Suprapubic skin (tissue), 4 donors: ENCODE measurements around the gene CCDC14. TPM values are rescaled to one million over a fixed set of nuclear protein-coding genes. Genes with fewer than 3 reads are reported as not detected.
"Not testable (repeated sequence)": the region's sequence is repeated elsewhere in the genome, so short reads cannot be mapped to it uniquely, and the experiment has no call there.

Experiments
- DNase-seq, 2 donors: peaks; one replicate each; pipeline ENCODE4 v3.0.0-alpha.2; 2019; ENCODE audit warnings: low spot score in 2 of 2
- H3K27ac ChIP-seq: fragments of 200-600 bp; sonication (generic); one replicate; pipeline ENCODE4 v1.5.1; 2019
- H3K27me3 ChIP-seq: fragments of 200-600 bp; sonication (generic); one replicate; pipeline ENCODE4 v1.5.1; 2019
- H3K36me3 ChIP-seq: fragments of 200-600 bp; sonication (generic); one replicate; pipeline ENCODE4 v1.5.1; 2019
- H3K4me1 ChIP-seq: fragments of 200-600 bp; sonication (generic); one replicate; pipeline ENCODE4 v1.5.1; 2019
- H3K4me3 ChIP-seq: fragments of 200-600 bp; sonication (generic); one replicate; pipeline ENCODE4 v1.5.1; 2019; ENCODE audit warnings: mild to moderate bottlenecking
- H3K9me3 ChIP-seq: fragments of 200-600 bp; sonication (generic); one replicate; pipeline ENCODE4 v1.5.1; 2019
- EP300 ChIP-seq: sonication (generic); formaldehyde crosslinking; IDR thresholded peaks from one replicate; pipeline ENCODE4 v1.6.1; 2017; ENCODE audit warnings: antibody characterized with exemption
- POLR2A ChIP-seq, 2 donors: fragments of 450-650 bp; IDR thresholded peaks; one replicate each; pipeline ENCODE4 v1.6.1; 2017; ENCODE audit warnings: antibody characterized with exemption in 2 of 2, mild to moderate bottlenecking in 2 of 2, moderate library complexity in 2 of 2
- POLR2AphosphoS5 ChIP-seq, 3 donors: sonication (generic); formaldehyde crosslinking; IDR thresholded peaks; one replicate each; pipeline ENCODE4 v1.6.1; 2017; ENCODE audit warnings: antibody characterized with exemption in 3 of 3
- WGBS: methylation state at CpG from one replicate; pipeline ENCODE4 v1.1.5; 2018; 5-methylcytosine and 5-hydroxymethylcytosine counted together
- total RNA-seq, 4 donors: library from RNA; depleted of rRNA; stranded (reverse); fragments of >200 nt; gene quantifications; one replicate each; pipeline ENCODE4 v1.1.0, GENCODE V29; 2016
- TF ChIP-seq, protein P1 (sequence below), 2 donors: fragments of 200-600 bp in 1 of 2; fragments of 450-650 bp in 1 of 2; sonication (generic) in 1 of 2; IDR thresholded peaks; one replicate each; pipeline ENCODE4 v1.5.1; 2016 to 2019; ENCODE audit warnings: antibody characterized with exemption in 2 of 2, mild to moderate bottlenecking in 1 of 2, moderate library complexity in 1 of 2

Gene CCDC14, protein sequence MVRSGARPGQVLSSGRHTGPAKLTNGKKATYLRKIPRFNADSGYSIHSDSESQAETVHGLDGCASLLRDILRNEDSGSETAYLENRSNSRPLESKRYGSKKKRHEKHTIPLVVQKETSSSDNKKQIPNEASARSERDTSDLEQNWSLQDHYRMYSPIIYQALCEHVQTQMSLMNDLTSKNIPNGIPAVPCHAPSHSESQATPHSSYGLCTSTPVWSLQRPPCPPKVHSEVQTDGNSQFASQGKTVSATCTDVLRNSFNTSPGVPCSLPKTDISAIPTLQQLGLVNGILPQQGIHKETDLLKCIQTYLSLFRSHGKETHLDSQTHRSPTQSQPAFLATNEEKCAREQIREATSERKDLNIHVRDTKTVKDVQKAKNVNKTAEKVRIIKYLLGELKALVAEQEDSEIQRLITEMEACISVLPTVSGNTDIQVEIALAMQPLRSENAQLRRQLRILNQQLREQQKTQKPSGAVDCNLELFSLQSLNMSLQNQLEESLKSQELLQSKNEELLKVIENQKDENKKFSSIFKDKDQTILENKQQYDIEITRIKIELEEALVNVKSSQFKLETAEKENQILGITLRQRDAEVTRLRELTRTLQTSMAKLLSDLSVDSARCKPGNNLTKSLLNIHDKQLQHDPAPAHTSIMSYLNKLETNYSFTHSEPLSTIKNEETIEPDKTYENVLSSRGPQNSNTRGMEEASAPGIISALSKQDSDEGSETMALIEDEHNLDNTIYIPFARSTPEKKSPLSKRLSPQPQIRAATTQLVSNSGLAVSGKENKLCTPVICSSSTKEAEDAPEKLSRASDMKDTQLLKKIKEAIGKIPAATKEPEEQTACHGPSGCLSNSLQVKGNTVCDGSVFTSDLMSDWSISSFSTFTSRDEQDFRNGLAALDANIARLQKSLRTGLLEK
- total RNA-seq = 10 to 100 TPM; 10.8 to 73.5 (median 28.0) TPM

- Histone ChIP-seq H3K9me3 (no peaks in the 10 kb centered on the region), H3K4me3 (peak within 1 kb of the TSS; percentile 91), H3K27ac (peak within 1 kb of the TSS; percentile 84), H3K27me3 (no peaks in the 10 kb centered on the region), H3K4me1 (peaks cover 24% of the 10 kb centered on the region), H3K36me3 (peaks cover 5% of the 10 kb centered on the region)
- under 1% methylated on average over 29 of the region's 55 CpGs for WGBS
- TF ChIP-seq POLR2AphosphoS5 (IDR thresholded peaks at IDR 0.05) (peak in 1 of 3 donors; percentile 73), POLR2A (IDR thresholded peaks at IDR 0.05) (peak in 1 of 2 donors; percentile 37)
- TF ChIP-seq, protein P1, sequence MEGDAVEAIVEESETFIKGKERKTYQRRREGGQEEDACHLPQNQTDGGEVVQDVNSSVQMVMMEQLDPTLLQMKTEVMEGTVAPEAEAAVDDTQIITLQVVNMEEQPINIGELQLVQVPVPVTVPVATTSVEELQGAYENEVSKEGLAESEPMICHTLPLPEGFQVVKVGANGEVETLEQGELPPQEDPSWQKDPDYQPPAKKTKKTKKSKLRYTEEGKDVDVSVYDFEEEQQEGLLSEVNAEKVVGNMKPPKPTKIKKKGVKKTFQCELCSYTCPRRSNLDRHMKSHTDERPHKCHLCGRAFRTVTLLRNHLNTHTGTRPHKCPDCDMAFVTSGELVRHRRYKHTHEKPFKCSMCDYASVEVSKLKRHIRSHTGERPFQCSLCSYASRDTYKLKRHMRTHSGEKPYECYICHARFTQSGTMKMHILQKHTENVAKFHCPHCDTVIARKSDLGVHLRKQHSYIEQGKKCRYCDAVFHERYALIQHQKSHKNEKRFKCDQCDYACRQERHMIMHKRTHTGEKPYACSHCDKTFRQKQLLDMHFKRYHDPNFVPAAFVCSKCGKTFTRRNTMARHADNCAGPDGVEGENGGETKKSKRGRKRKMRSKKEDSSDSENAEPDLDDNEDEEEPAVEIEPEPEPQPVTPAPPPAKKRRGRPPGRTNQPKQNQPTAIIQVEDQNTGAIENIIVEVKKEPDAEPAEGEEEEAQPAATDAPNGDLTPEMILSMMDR (IDR thresholded peaks at IDR 0.05) = no peak
- DNase-seq = peak; percentile 93 to 95
Measured at GRCh38 chr3:123960781-123961507, at the start of gene CCDC14. Gene CCDC14 (minus strand): TSS chr3:123961229. CDS start chr3:123961173, 56 bp downstream.

- DNase-seq, H3K27ac ChIP-seq, H3K4me3 ChIP-seq, H3K9me3 ChIP-seq, H3K36me3 ChIP-seq, H3K4me1 ChIP-seq: not testable (repeated sequence)
- 100% methylated on average over 1 of the region's 1 CpG for WGBS
- H3K27me3 ChIP-seq = peaks cover 16% of the 10 kb centered on the region
Measured at GRCh38 chr3:124008321-124008720, 47.3 kb upstream of the CCDC14 start.

DNA sequence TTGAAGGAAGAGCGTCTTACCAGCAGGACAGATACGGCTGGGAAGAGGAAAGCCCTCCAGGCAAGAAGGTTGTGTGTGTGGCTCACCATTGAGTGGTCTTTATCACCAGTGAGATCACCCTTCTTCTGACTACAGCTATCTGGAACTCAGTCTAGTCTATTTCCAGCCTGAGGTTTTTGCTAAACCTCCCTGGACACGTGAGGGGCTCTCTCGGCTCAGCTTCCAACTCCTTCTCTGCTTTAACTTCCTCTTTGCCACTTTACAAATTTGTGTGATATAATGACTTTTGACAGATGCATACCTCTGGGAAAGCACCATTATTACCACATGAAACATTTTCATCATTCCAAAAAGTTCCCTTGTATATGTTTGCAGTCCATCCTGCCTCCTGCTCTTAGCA is 46.2 kb upstream of the CCDC14 start:
- H3K36me3 ChIP-seq = no peaks in the 10 kb centered on the region
- H3K4me1 ChIP-seq = no peaks in the 10 kb centered on the region
- no peak overlapping the region for H3K4me3 ChIP-seq
- TF ChIP-seq POLR2AphosphoS5 (IDR thresholded peaks at IDR 0.05) = no peak
- no peak for TF ChIP-seq EP300
- TF ChIP-seq POLR2A (IDR thresholded peaks at IDR 0.05) = no peak
- TF ChIP-seq, protein P1 (IDR thresholded peaks at IDR 0.05) = no peak
- H3K9me3 ChIP-seq = no peaks in the 10 kb centered on the region
- H3K27me3 ChIP-seq = peaks cover 18% of the 10 kb centered on the region
- WGBS = 34% methylated on average over 4 of the region's 4 CpGs
- no peak overlapping the region for H3K27ac ChIP-seq
- DNase-seq = no peak

GRCh38 chr3:124002405-124003079 is 41.5 kb upstream of the CCDC14 start:
- H3K27ac ChIP-seq, H3K36me3 ChIP-seq, H3K4me1 ChIP-seq, H3K4me3 ChIP-seq, DNase-seq, H3K9me3 ChIP-seq: not testable (repeated sequence)
- WGBS = 31% methylated on average over 2 of the region's 2 CpGs
- peaks cover 19% of the 10 kb centered on the region for H3K27me3 ChIP-seq

GRCh38 chr3:124001366-124001765 is 40.3 kb upstream of the CCDC14 start:
- not testable (repeated sequence) for H3K36me3 ChIP-seq, H3K9me3 ChIP-seq, H3K4me1 ChIP-seq, H3K27ac ChIP-seq, DNase-seq, H3K4me3 ChIP-seq
- peaks cover 13% of the 10 kb centered on the region for H3K27me3 ChIP-seq
- WGBS = 69% methylated on average over 6 of the region's 6 CpGs

DNA sequence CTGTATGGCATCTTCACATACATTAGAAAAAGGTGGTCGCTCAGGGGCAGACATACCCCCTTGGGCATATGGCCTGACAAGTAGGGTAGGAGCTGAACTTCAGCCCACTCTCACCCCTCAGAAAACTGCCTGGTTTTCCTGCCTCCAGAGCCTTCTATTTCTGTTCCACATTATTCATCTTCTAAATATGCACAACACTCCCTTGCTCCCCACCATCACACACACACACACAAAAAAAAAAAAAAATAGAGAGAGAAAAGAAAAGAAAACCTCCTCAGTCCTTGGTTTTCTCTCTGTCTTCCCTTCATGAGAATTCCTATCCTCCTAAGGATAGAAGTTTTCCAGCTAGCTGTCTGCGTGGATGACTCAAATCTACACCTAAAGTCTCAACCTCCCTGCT is 36.5 kb upstream of the CCDC14 start:
- no peaks in the 10 kb centered on the region for H3K4me1 ChIP-seq
- no peak for DNase-seq
- H3K27ac ChIP-seq = no peak overlapping the region
- H3K9me3 ChIP-seq = no peaks in the 10 kb centered on the region
- no peak overlapping the region for H3K4me3 ChIP-seq
- TF ChIP-seq POLR2AphosphoS5 (IDR thresholded peaks at IDR 0.05) (no peak), POLR2A (IDR thresholded peaks at IDR 0.05) (no peak), EP300 (no peak)
- TF ChIP-seq, protein P1 (IDR thresholded peaks at IDR 0.05) = no peak
- 93% methylated on average over 2 of the region's 2 CpGs for whole genome bisulfite sequencing
- peaks cover 11% of the 10 kb centered on the region for H3K27me3 ChIP-seq
- H3K36me3 ChIP-seq = no peaks in the 10 kb centered on the region
